ENCODE measurements around the gene PMM2.
"Not testable (repeated sequence)": the region's sequence is repeated elsewhere in the genome, so short reads cannot be mapped to it uniquely, and the experiment has no call there.

PMM2 gene

GRCh38 chr16:8785408-8785807, 12.2 kb upstream of the PMM2 start:
- no peak for DNase-seq

- DNase-seq = not testable (repeated sequence)
Observed at GRCh38 chr16:8786316-8786715, 11.3 kb upstream of the PMM2 start.

DNA sequence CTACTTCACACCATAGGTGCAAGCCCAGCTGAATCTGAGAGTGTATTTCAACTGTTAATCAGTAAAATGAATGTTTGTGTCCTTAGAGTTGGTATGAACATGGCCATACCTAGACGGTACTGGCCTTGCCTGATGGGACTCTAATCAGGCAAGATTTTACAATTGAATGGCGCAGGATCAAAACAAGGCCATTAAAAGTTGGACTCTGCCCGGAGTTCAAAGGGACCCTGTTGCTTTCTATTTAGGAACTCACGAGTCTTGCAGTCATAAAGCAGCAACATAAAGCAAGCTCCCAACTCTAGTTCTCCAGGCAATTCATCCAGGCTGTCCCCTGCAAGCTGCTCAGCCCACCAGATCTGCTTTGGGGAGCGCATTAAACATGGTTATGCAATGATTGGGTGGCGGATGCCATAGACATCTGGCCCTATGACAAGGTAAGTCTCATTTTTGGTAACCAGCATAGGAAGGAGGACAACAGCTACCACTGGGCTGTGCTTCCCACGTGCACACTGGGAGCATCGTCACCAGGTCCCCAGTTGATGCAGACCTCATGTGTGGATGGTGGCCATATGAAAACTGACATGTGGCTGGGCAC, 9.0 kb upstream of the PMM2 start:
- no peak for DNase-seq

DNA sequence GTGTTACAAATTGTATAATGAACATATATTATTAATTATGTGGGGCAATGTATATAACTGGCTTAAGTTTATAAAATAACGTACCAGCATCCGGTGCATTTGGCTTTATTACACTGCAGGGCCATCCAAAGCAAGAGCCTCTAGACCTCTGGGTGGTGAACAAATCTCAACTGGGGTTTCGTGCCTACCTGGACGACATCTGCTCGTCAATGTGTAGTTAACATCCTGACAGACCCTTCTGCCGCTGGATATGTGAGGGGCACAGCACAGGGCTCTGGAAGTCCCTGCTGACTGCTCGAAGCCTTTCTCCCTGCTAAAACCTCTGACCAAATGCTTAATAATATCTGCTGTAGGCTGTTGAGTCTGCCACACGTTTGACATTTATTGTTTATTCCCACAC, 2.5 kb upstream of the PMM2 start:
- no peak for DNase-seq

DNA sequence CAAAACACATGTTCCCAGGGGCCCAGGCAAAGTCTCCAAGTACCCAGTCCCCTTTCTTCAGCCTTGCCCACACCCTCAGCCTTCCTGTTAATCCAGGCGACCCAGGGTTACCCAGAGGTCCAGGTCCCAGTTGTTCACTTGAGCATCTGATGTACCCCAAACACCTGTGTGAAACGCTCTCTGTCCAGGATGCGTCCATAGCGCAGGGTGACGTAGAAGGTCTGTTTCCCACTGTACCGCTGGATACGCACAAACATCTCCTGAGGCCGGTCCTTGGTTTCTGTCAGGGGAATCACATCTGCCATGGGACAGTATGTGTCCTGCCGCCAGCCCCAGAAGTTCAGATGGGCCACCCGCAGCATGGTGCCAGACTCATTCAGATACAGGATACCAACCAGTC, 1.8 kb upstream of the PMM2 start:
- no peak for DNase-seq

DNA sequence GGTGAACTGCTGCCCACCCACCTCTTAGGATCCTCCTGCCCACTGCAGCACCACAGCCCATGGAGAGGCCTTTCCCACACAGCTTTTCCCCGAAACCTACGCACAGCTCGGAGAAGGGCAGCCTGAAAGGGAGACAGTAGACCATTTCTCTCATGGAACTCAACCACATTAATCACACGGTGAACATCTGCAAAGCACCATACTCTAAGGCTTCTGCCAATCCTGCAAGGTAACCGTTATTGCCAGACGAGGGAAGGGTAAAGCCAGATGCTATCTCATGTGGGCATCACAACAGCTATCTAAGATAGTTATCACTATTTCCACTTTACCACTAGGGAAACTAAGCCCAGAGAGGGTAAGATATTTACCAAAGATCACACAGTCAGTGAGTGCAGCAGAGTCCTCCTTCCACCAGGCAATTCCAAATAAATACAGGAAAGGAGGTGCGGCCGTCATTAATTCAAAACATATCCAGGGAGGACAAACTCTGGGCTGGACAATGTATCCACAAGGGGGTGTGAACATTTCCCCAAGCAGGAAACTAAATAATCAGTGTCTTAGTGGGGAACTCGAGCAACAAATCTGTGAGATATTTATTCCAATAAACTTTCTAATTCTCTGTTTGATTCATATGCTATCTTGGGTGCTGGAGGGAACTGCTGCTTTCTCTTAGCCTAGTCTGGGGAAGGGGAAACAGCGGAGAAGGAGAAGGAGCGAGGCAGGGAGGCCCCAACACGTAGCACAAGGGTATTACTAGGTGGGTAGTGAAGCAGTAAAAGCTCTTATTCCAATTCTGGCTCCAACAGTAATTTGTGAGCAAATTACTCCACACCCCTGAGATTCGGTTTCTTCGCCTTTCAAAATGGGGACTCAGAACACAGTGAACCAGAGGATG, 923 bp upstream of the PMM2 start:
- no peak for DNase-seq

GRCh38 chr16:8798174-8798527, 512 bp downstream of the PMM2 start:
- peak; percentile 61 for DNase-seq

DNA sequence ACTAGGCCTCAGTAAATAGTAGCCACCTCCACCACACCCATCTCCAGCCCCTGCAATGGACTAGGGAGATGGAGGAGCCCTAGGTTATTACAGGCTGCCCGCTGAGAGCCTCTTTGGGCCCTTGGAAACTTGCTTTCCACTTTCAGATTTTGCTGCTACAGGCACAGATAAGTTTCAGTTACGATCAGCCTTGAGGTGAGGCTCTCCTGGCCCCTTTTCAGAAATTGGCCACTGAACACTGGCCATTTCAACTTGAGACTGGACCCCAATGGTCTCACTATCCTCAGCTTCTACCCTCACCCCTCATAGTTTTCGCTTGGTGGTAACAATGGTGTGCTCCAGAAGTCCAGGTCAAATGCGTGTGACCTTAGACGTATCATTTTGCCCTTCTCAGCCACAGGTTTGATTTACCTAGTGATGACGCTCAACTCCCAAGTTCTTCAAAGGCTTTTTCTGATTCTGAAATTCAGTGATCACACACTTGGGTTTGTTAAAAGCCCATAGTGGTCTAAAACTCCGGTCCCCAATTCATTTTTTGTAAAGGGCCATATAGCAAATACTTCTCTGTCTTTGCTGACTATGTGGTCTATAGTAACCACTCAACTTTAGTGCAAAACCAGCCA, 1.0 kb downstream of the PMM2 start:
- no peak for DNase-seq

GRCh38 chr16:8801701-8802100, 4.1 kb downstream of the PMM2 start:
- DNase-seq = no peak

DNA sequence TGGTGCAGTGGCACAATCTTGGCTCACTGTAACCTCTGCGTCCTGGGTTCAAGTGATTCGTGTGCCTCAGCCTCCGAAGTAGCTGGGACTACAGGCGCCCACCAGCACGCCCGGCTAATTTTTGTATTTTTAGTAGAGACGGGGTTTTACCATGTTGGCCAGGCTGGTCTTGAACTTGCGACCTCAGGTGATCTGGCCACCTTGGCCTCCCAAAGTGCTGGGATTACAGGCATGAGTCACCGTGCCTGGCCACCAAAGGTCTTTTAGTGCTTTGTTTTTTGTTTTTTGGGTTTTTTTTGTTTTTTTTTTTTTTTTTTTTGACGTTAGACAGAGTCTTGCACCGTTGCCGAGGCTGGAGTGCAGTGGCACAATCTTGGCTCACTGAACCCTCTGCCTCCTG, 6.1 kb downstream of the PMM2 start:
- DNase-seq = not testable (repeated sequence)

- peak; percentile 4 for DNase-seq
Observed at GRCh38 chr16:8804313-8804712, 6.7 kb downstream of the PMM2 start.

GRCh38 chr16:8806272-8806983, 8.8 kb downstream of the PMM2 start:
- DNase-seq = no peak

DNA sequence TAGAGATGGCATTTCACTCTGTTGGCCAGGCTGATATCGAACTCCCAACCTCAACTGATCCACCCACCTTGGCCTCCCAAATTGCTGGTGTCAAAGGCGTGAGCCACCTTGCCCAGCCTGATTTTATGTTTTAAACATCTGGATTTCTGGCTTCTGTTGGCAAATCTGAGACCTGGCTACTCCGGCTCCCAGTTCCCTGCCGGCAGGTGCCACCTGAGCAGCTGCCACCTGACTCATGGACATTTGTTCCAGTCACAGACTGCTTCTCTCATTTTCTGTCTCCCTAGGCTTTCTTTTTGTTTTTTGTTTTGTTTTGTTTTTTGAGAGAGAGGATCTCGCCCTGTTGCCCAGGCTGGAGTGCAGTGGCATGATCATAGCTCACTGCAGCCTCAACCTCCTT, 9.6 kb downstream of the PMM2 start:
- no peak for DNase-seq

DNA sequence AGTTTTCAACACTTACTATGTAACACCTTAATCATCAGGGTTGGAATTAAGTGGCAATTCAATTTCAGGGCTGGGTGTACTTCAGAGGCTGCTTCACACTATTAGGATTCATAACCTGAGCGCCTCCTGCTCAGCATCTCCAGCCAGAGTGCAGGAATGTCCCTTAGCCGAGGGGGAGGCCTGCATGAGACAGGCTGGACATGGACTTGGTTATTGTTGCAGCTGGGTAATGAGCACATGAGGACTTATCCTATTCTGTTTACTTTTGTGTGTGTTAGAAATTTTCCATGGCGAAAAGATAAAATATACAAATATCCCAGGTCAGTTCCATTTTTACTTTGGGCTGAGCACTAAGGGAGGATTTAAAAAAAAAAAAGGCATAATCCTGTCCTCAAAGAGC, 10.4 kb downstream of the PMM2 start:
- DNase-seq = no peak

DNA sequence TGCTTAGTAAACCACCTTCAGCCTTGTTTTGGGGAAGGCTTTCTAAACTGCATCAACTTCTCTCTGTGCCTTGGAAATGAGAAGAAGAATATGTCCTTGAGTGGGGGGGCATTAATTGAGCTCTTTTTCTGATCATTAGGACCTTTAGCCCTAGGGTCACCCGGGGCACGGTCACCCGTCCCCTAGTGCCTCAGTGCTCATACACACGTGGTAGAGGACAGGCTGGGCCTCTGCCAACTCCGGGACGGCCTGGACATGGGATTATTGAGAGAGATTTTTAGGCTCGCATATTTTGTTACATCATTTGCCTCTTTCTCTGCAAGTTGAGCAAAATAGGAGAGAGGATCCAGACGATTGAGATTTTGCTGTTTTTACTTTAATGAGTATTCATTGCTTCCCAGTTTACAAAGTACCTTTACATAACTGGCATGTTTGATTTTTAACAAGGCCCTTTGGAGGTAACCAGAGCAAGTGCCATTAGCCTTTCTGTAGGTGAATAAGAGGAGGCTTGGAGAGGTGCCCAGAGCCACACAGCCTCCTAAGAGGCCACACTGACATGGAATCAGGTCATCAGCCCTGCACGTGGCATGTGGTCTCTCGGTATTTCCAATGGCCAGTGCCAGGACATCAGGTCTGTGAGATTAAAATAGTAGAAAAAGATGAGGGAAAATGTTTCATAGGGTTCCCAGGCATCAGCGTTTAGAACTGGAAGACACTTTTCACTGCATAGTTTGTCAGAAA, 11.1 kb downstream of the PMM2 start:
- DNase-seq = no peak

- no peak for DNase-seq
Observed at GRCh38 chr16:8812162-8812843, 14.7 kb downstream of the PMM2 start.

GRCh38 chr16:8814095-8814806, 16.6 kb downstream of the PMM2 start:
- DNase-seq = no peak

DNA sequence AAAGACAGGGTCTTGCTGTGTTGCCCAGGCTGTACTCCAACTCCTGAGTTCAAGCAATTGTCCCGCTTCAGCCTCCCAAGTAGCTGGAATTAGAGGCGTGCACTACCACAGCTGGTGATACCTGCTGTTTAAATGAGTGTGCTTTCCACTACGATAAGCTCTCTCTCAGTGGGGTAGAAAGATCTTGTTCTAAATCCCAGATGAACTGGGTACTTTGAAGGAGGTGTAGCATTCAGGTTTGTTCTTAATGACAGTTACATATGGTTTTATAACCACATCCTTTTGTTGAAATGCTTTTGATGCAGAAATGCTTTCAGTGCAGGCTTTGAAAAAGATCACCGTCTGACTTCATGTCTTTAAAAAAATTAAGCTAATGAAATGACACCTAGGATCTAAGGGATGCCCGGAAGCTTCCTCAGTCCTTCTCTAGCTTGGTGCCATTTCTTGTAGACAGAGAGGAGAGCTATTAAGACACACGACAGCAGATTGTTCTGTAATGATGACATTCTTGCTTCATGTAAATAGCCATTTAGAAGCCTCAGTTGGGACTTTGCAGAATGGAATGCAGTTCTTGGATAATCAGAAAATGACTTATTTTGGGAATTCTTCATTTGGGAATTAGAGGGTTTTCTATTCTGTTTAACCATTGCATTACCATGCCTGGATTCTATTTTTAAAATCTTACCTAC, 19.5 kb downstream of the PMM2 start:
- DNase-seq = no peak

DNA sequence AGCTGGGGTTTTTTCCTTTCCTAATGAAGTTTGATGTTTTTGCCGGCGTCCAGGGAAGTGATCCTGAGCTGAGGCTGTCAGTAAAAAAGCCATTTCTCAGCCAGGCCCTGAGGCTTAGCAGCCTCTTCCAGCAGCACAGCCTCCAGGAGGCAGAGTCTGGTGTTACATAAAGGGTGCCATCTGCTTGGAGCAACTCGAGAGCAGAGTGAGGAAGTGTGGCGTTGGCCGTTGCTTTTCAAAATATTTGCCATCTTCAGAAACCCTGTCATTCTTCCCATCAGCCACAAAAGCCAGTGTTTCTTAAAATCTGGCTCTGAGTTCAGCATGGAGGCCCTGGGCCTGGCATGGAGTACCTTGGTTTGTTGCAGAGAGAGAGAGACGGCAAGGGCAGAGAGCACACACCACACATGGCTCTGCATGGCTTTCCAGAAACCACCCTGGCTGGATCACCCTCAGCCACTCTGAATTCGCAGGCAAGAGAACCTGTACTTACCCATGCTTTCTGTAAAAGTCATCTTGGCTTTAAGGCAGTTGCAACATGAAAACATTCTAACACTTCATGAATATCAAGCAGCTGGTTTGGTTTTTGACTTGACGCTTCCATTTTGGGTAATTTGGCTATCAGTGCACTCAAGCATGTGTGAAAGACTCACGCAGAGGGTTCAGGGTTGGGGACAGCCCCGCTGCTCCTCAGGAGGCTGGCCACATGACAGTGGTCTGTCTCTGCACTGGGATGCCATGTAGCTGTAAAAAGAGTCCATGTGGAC, 21.0 kb downstream of the PMM2 start:
- no peak for DNase-seq

GRCh38 chr16:8819411-8820034, 21.9 kb downstream of the PMM2 start:
- no peak for DNase-seq

Measured in OCI-M1 (cell line).